Measurements from ENCODE around the gene RAB21.

RAB21 gene

GRCh38 chr12:71754461-71755145 lies at the start of gene RAB21:
Gene RAB21, plus strand, starts transcription at chr12:71754863. Its CDS starts 267 bp downstream, at chr12:71755130.
- peak; percentile 99 for DNase-seq

GRCh38 chr12:71704920-71705319 lies 49.7 kb upstream of the RAB21 start:
- DNase-seq: no peak

- no peak for DNase-seq
Observed at GRCh38 chr12:71708658-71709057, 46.0 kb upstream of the RAB21 start.

- no peak for DNase-seq
Observed at GRCh38 chr12:71710276-71711125, 44.2 kb upstream of the RAB21 start.

GRCh38 chr12:71718611-71719010 lies 36.1 kb upstream of the RAB21 start:
- no peak for DNase-seq

- no peak for DNase-seq
Observed at GRCh38 chr12:71719647-71720370, 34.9 kb upstream of the RAB21 start.

- DNase-seq: no peak
Observed at GRCh38 chr12:71721783-71722505, 32.7 kb upstream of the RAB21 start.

GRCh38 chr12:71725011-71725410 lies 29.7 kb upstream of the RAB21 start:
- no peak for DNase-seq

GRCh38 chr12:71726548-71726947 lies 28.1 kb upstream of the RAB21 start:
- no peak for DNase-seq

- no peak for DNase-seq
Observed at GRCh38 chr12:71727958-71728357, 26.7 kb upstream of the RAB21 start.

GRCh38 chr12:71730936-71731335 lies 23.7 kb upstream of the RAB21 start:
- DNase-seq: no peak

- no peak for DNase-seq
Observed at GRCh38 chr12:71731439-71732356, 23.0 kb upstream of the RAB21 start.

GRCh38 chr12:71732357-71732712 lies 22.3 kb upstream of the RAB21 start:
- no peak for DNase-seq

- DNase-seq: no peak
Observed at GRCh38 chr12:71737197-71737596, 17.5 kb upstream of the RAB21 start.

GRCh38 chr12:71742998-71743397 lies 11.7 kb upstream of the RAB21 start:
- DNase-seq: no peak

- DNase-seq: no peak
Observed at GRCh38 chr12:71744522-71745300, 10.0 kb upstream of the RAB21 start.

GRCh38 chr12:71746974-71747611 lies 7.6 kb upstream of the RAB21 start:
- DNase-seq: peak; percentile 75

GRCh38 chr12:71748081-71748850 lies 6.4 kb upstream of the RAB21 start:
- DNase-seq: no peak

- no peak for DNase-seq
Observed at GRCh38 chr12:71749666-71750065, 5.0 kb upstream of the RAB21 start.

- no peak for DNase-seq
Observed at GRCh38 chr12:71752891-71753290, 1.8 kb upstream of the RAB21 start.

All from activated effector memory CD4-positive, alpha-beta T cell treated with anti-CD3 and anti-CD28 coated beads, Interleukin-2, amount 50 U/mL, for 16 hours (primary cell).